Neural cell (in vitro differentiated cells): ENCODE data around the gene OR14J1. TPM values are rescaled to one million over a fixed set of nuclear protein-coding genes. Genes with fewer than 3 reads are reported as not detected.

Source experiments
- polyA plus RNA-seq: library from polyadenylated mRNA; depleted of rRNA; stranded (reverse); fragments of >200 nt; gene quantifications from 2 replicates; pipeline ENCODE4 v1.2.3, GENCODE V29; 2014

Gene OR14J1
- polyA plus RNA-seq, 1 donor from 2014 or later = not detected

Other genes starting within 250 kb of the OR14J1 start
- gene OR2B3, start 214.4 kb upstream of the OR14J1 start, polyA plus RNA-seq = not detected in 2 replicates
- gene OR2J1, start 202.2 kb upstream of the OR14J1 start, polyA plus RNA-seq = 0.12 TPM in 1 of 2 replicates, not detected in the other
- gene OR2J3, start 193.6 kb upstream of the OR14J1 start, polyA plus RNA-seq = not detected in 2 replicates
- not detected in 2 replicates for gene OR2J2, start 130.8 kb upstream of the OR14J1 start, polyA plus RNA-seq
- gene OR5V1, start 67.2 kb downstream of the OR14J1 start, polyA plus RNA-seq = not detected in 2 replicates
- not detected in 2 replicates for gene OR12D3, start 73.6 kb downstream of the OR14J1 start, polyA plus RNA-seq
- gene OR12D2, start 93.9 kb downstream of the OR14J1 start, polyA plus RNA-seq = not detected in 2 replicates
- not detected in 2 replicates for gene OR12D1, start 113.2 kb downstream of the OR14J1 start, polyA plus RNA-seq
- not detected in 2 replicates for gene OR10C1, start 137.6 kb downstream of the OR14J1 start, polyA plus RNA-seq
- gene OR11A1, start 155.4 kb downstream of the OR14J1 start, polyA plus RNA-seq = not detected in 2 replicates
- not detected in 2 replicates for gene OR2H1, start 155.5 kb downstream of the OR14J1 start, polyA plus RNA-seq
- gene MAS1L, start 186.3 kb downstream of the OR14J1 start, polyA plus RNA-seq = not detected in 2 replicates